Neural cell (in vitro differentiated cells): ENCODE data around the gene GOLGA8K.
"Not testable (repeated sequence)": the region's sequence is repeated elsewhere in the genome, so short reads cannot be mapped to it uniquely, and the experiment has no call there.

ENCODE experiments used
- CTCF ChIP-seq: fragments of 450-650 bp; IDR thresholded peaks from 2 replicates; pipeline ENCODE4 v1.5.1; 2014; ENCODE audit warnings: antibody characterized with exemption, mild to moderate bottlenecking, moderate library complexity; ENCODE audit not compliant: poor library complexity, severe bottlenecking
- EZH2 ChIP-seq: fragments of 200-600, 300-800 bp; shearing (Covaris generic), sonication (generic); IDR thresholded peaks from 2 replicates; pipeline ENCODE4 v1.6.1; 2014; ENCODE audit warnings: antibody characterized with exemption, low read length, borderline replicate concordance, mild to moderate bottlenecking; ENCODE audit not compliant: insufficient read depth, poor library complexity, severe bottlenecking
- POLR2AphosphoS5 ChIP-seq: IDR thresholded peaks from 2 replicates; pipeline ENCODE4 v1.6.1; 2012
- TF ChIP-seq, protein P1 (sequence below): IDR thresholded peaks from 2 replicates; pipeline ENCODE4 v1.6.1; 2012; ENCODE audit warnings: borderline replicate concordance

- not testable (repeated sequence) for TF ChIP-seq EZH2, CTCF, POLR2AphosphoS5
- TF ChIP-seq, protein P1, sequence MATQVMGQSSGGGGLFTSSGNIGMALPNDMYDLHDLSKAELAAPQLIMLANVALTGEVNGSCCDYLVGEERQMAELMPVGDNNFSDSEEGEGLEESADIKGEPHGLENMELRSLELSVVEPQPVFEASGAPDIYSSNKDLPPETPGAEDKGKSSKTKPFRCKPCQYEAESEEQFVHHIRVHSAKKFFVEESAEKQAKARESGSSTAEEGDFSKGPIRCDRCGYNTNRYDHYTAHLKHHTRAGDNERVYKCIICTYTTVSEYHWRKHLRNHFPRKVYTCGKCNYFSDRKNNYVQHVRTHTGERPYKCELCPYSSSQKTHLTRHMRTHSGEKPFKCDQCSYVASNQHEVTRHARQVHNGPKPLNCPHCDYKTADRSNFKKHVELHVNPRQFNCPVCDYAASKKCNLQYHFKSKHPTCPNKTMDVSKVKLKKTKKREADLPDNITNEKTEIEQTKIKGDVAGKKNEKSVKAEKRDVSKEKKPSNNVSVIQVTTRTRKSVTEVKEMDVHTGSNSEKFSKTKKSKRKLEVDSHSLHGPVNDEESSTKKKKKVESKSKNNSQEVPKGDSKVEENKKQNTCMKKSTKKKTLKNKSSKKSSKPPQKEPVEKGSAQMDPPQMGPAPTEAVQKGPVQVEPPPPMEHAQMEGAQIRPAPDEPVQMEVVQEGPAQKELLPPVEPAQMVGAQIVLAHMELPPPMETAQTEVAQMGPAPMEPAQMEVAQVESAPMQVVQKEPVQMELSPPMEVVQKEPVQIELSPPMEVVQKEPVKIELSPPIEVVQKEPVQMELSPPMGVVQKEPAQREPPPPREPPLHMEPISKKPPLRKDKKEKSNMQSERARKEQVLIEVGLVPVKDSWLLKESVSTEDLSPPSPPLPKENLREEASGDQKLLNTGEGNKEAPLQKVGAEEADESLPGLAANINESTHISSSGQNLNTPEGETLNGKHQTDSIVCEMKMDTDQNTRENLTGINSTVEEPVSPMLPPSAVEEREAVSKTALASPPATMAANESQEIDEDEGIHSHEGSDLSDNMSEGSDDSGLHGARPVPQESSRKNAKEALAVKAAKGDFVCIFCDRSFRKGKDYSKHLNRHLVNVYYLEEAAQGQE = not testable (repeated sequence)
These were observed 17.1 kb downstream of the GOLGA8K start for GRCh38 chr15:32385823-32386495.
